Lung (tissue), 12 donors: ENCODE measurements around the gene MYRIP. TPM values are rescaled to one million over a fixed set of nuclear protein-coding genes. Genes with fewer than 3 reads are reported as not detected.

Experiments used
- ATAC-seq: fragments of 200-7000 bp; cut with Tn5 transposase; one replicate; pipeline ENCODE4 v1.9.1; 2020; ENCODE audit warnings: moderate number of reproducible peaks; ENCODE audit not compliant: insufficient read depth, low FRiP score
- DNase-seq, 3 donors: peaks; one replicate each; pipeline ENCODE4 v3.0.0-alpha.2; 2013 to 2017
- H3K27ac ChIP-seq, 2 donors: one replicate each; pipeline ENCODE4 v1.5.1; 2013; ENCODE audit warnings: mild to moderate bottlenecking in 2 of 2, moderate library complexity in 2 of 2, control low read depth in 1 of 2, inconsistent platforms in 1 of 2, low read depth in 1 of 2, low read length in 1 of 2
- H3K27me3 ChIP-seq, 3 donors: one replicate each; pipeline ENCODE4 v1.5.1; 2013; ENCODE audit warnings: low read length in 2 of 3; ENCODE audit not compliant: control insufficient read depth in 3 of 3, insufficient read depth in 3 of 3
- H3K36me3 ChIP-seq, 4 donors: one replicate each; pipeline ENCODE4 v1.5.1; 2013; ENCODE audit warnings: low read length in 4 of 4, mild to moderate bottlenecking in 1 of 4, moderate library complexity in 1 of 4; ENCODE audit not compliant: control insufficient read depth in 4 of 4, insufficient read depth in 4 of 4
- H3K4me1 ChIP-seq, 5 donors: one replicate each; pipeline ENCODE4 v1.5.1; 2013; ENCODE audit warnings: low read length in 5 of 5, mild to moderate bottlenecking in 2 of 5, moderate library complexity in 1 of 5; ENCODE audit not compliant: control insufficient read depth in 5 of 5, insufficient read depth in 5 of 5
- H3K4me3 ChIP-seq: one replicate; pipeline ENCODE4 v1.5.1; 2013; ENCODE audit warnings: mild to moderate bottlenecking, control low read depth, moderate library complexity
- H3K9ac ChIP-seq, 2 donors: one replicate each; pipeline ENCODE4 v1.5.1; 2013; ENCODE audit warnings: low read length in 2 of 2, control low read depth in 1 of 2; ENCODE audit not compliant: insufficient read depth in 1 of 2
- H3K9me3 ChIP-seq, 4 donors: one replicate each; pipeline ENCODE4 v1.5.1; 2013; ENCODE audit warnings: low read length in 3 of 4, mild to moderate bottlenecking in 1 of 4, moderate library complexity in 1 of 4; ENCODE audit not compliant: control insufficient read depth in 4 of 4, insufficient read depth in 3 of 4
- WGBS, 2 donors: extraction: QIAGEN DNeasy Blood & Tissue Kit; methylation state at CpG; one replicate each; pipeline ENCODE4 v1.1.7; 2013; 5-methylcytosine and 5-hydroxymethylcytosine counted together
- polyA plus RNA-seq, 2 donors: library from polyadenylated mRNA; stranded (reverse); fragments of 200-250 nt; gene quantifications; one replicate each; pipeline ENCODE4 v1.2.1, GENCODE V29; 2013
- total RNA-seq, 2 donors: library from RNA; depleted of rRNA in 1 of 2; stranded (reverse); fragments of >200 nt in 1 of 2; gene quantifications; one replicate each; pipeline ENCODE4 v1.2.1, GENCODE V29; 2014 to 2021
- TF ChIP-seq, protein P1 (sequence below): IDR thresholded peaks from 2 replicates; pipeline ENCODE4 v1.5.1; 2012; ENCODE audit warnings: mild to moderate bottlenecking; ENCODE audit errors: control extremely low read depth, extremely low read depth
- donor health status: control.
- donor health status: control.
- donor health status: Bipolar disorder and iron deficiency.
- donor health status: healthy.
- donor health status: DM: yes; HTN: yes; CAD: no.

Gene MYRIP
- total and polyA plus RNA-seq, 4 donors, result 0.30 to 2.5 (median 0.77) TPM

GRCh38 chr3:39962581-39962980 lies 153.2 kb downstream of the MYRIP start:
- DNase-seq (no peak), ATAC-seq (no peak)
- Histone ChIP-seq H3K9ac (no peak overlapping the region), H3K27ac (no peak overlapping the region), H3K27me3 (no peaks in the 10 kb centered on the region), H3K36me3 (no peaks in the 10 kb centered on the region), H3K4me1 (peaks cover 0 to 7% (median 0%) of the 10 kb centered on the region in 5 donors), H3K9me3 (no peaks in the 10 kb centered on the region), H3K4me3 (no peak overlapping the region)
- WGBS, 2 donors, result 75 to 93% methylated on average over 1 of the region's 1 CpG
- TF ChIP-seq, protein P1, sequence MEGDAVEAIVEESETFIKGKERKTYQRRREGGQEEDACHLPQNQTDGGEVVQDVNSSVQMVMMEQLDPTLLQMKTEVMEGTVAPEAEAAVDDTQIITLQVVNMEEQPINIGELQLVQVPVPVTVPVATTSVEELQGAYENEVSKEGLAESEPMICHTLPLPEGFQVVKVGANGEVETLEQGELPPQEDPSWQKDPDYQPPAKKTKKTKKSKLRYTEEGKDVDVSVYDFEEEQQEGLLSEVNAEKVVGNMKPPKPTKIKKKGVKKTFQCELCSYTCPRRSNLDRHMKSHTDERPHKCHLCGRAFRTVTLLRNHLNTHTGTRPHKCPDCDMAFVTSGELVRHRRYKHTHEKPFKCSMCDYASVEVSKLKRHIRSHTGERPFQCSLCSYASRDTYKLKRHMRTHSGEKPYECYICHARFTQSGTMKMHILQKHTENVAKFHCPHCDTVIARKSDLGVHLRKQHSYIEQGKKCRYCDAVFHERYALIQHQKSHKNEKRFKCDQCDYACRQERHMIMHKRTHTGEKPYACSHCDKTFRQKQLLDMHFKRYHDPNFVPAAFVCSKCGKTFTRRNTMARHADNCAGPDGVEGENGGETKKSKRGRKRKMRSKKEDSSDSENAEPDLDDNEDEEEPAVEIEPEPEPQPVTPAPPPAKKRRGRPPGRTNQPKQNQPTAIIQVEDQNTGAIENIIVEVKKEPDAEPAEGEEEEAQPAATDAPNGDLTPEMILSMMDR, result no peak

DNA sequence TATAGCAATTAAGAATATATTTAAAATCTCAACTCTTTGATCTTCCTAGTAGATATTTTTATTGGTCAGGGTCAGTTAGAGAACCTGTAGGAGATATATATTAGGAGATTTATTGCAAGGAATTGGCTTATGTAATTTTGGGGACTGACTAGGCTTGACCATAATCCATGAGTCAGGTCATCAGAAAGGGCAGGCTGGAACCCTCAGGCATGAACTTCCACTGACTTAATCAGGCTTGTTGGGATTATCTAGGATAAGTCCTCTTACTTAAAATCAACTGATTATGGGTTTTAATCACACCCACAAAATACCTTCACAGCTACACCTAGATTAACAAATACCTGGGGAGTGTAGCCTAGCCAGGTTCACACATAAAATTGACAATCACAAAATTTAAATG lies 156.1 kb downstream of the MYRIP start:
- Histone ChIP-seq H3K4me1 (peaks cover 0 to 7% (median 0%) of the 10 kb centered on the region in 5 donors), H3K27ac (no peak overlapping the region), H3K9ac (no peak overlapping the region), H3K27me3 (no peaks in the 10 kb centered on the region), H3K36me3 (no peaks in the 10 kb centered on the region), H3K4me3 (no peak overlapping the region), H3K9me3 (no peaks in the 10 kb centered on the region)
- DNase-seq (no peak), ATAC-seq (no peak)
- TF ChIP-seq, protein P1, result no peak

- DNase-seq (no peak), ATAC-seq (no peak)
- H3K9ac ChIP-seq, result no peak overlapping the region
- no peaks in the 10 kb centered on the region for H3K9me3 ChIP-seq
- no peaks in the 10 kb centered on the region for H3K27me3 ChIP-seq
- WGBS, 2 donors, result 75 to 86% methylated on average over 2 of the region's 2 CpGs
- no peak overlapping the region for H3K27ac ChIP-seq
- TF ChIP-seq, protein P1, result no peak
- no peak overlapping the region for H3K4me3 ChIP-seq
- H3K4me1 ChIP-seq, result peaks cover 0 to 7% (median 0%) of the 10 kb centered on the region in 5 donors
- H3K36me3 ChIP-seq, result no peaks in the 10 kb centered on the region
Observed at GRCh38 chr3:39965997-39966396, 156.6 kb downstream of the MYRIP start.

GRCh38 chr3:39970982-39971381 lies 161.6 kb downstream of the MYRIP start:
- Histone ChIP-seq H3K4me3 (no peak overlapping the region), H3K27me3 (no peaks in the 10 kb centered on the region), H3K27ac (no peak overlapping the region), H3K9me3 (no peaks in the 10 kb centered on the region), H3K36me3 (no peaks in the 10 kb centered on the region), H3K9ac (no peak overlapping the region), H3K4me1 (no peaks in the 10 kb centered on the region)
- TF ChIP-seq, protein P1, result no peak
- DNase-seq, result no peak
- 74 to 81% methylated on average over 2 of the region's 2 CpGs for WGBS, 2 donors
- no peak for ATAC-seq
